K562 (cell line): Measurements from ENCODE around the gene SLC40A1. TPM values are rescaled to one million over a fixed set of nuclear protein-coding genes. Genes with fewer than 3 reads are reported as not detected.
A peak's percentile ranks its signal among the peaks of the same experiment; 100 is the strongest.

Experiments
- ATAC-seq: fragments of 200-7000 bp; cut with Tn5 transposase; 3 replicates; pipeline ENCODE4 v1.9.1; 2020; ENCODE audit warnings: moderate library complexity
- BruUV-seq: library from RNA; stranded (reverse); fragments of 400-500 nt; replicated peaks from 2 replicates; lab custom pipeline; 2021; lab: Mats Ljungman, UMichigan
- CTCF ChIA-PET: fragments of 300-600 bp; formaldehyde crosslinking; extraction: SDS; loops from one replicate; lab custom pipeline; 2021; ENCODE audit warnings: low intra/inter-chr PET ratio; lab: Yijun Ruan, JAX
- POLR2A ChIA-PET: fragments of 300-600, 350-650 bp; sonication (Branson Sonifier 250); formaldehyde crosslinking; extraction: SDS; loops from one replicate; lab custom pipeline; 2021; ENCODE audit warnings: antibody characterized with exemption, inconsistent platforms; lab: Yijun Ruan, JAX
- DNase-seq, 4 experiments: peaks; one replicate each; pipeline versions ENCODE4 v3.0.0 to v3.0.0-alpha.2; 2011 to 2018; ENCODE audit warnings: low spot score in 3 of 4, mixed read lengths in 3 of 4; ENCODE audit errors: extremely low read depth in 1 of 4
- FAIRE-seq: peaks from 2 replicates; lab custom pipeline; 2011; peaks lifted over from hg19 to GRCh38; lab: Jason Lieb, UNC
- H2AFZ ChIP-seq: 2 replicates; pipeline ENCODE4 v1.6.0; 2011; ENCODE audit warnings: low read depth, low read length, control low read depth, inconsistent platforms
- H3K27ac ChIP-seq: fragments of 200-600 bp; 3 replicates; pipeline ENCODE4 v1.8.0; 2011; ENCODE audit warnings: low read depth, mild to moderate bottlenecking, control low read depth, inconsistent platforms, low read length, moderate library complexity, mixed read lengths; ENCODE audit errors: extremely low read depth
- H3K27me3 ChIP-seq, 2 experiments: fragments of 300-600 bp in 1 of 2; 2 replicates in 1 of 2; 3 replicates in 1 of 2; pipeline versions ENCODE4 v1.6.0 to v1.8.0; 2011; ENCODE audit warnings: inconsistent platforms in 2 of 2, low read length in 2 of 2, mild to moderate bottlenecking in 1 of 2, mixed read lengths in 1 of 2, moderate library complexity in 1 of 2; ENCODE audit not compliant: control insufficient read depth in 2 of 2, insufficient read depth in 2 of 2
- H3K36me3 ChIP-seq: fragments of 300-600 bp; 3 replicates; pipeline ENCODE4 v1.8.0; 2011; ENCODE audit warnings: mild to moderate bottlenecking, low read length, inconsistent platforms; ENCODE audit not compliant: control insufficient read depth, insufficient read depth
- H3K4me1 ChIP-seq, 2 experiments: fragments of 200-600 bp in 1 of 2; replicated peaks in 1 of 2; 2 replicates in 1 of 2; 3 replicates in 1 of 2; pipeline versions ENCODE4 v1.5.1 to v1.8.0; 2011; ENCODE audit warnings: inconsistent platforms in 2 of 2, low read length in 2 of 2, mild to moderate bottlenecking in 1 of 2, mixed read lengths in 1 of 2, moderate library complexity in 1 of 2; ENCODE audit not compliant: control insufficient read depth in 2 of 2, insufficient read depth in 2 of 2
- H3K4me2 ChIP-seq: 2 replicates; pipeline ENCODE4 v1.6.1; 2011; ENCODE audit warnings: low read length, control low read depth, inconsistent platforms, mixed read lengths; ENCODE audit not compliant: insufficient read depth
- H3K4me3 ChIP-seq: fragments of 200-600 bp; sonication (generic), shearing (Covaris generic); 2 replicates; pipeline ENCODE4 v1.5.1; 2016; ENCODE audit warnings: control low read depth, inconsistent platforms
- H3K79me2 ChIP-seq: fragments of 200-600 bp; 3 replicates; pipeline ENCODE4 v1.8.0; 2011; ENCODE audit warnings: low read length, inconsistent platforms; ENCODE audit not compliant: control insufficient read depth, insufficient read depth
- H3K9ac ChIP-seq, 2 experiments: 2 replicates each; pipeline versions ENCODE4 v1.6.0 to v1.6.1; 2011; ENCODE audit warnings: low read depth in 2 of 2, low read length in 2 of 2, control low read depth in 1 of 2, inconsistent platforms in 1 of 2, mild to moderate bottlenecking in 1 of 2, mixed read lengths in 1 of 2; ENCODE audit not compliant: insufficient read depth in 1 of 2
- H3K9me1 ChIP-seq: one replicate; pipeline ENCODE4 v1.6.0; 2011; ENCODE audit warnings: inconsistent platforms, mild to moderate bottlenecking, low read length, moderate library complexity; ENCODE audit not compliant: control insufficient read depth, insufficient read depth
- H3K9me3 ChIP-seq: replicated peaks from 2 replicates; pipeline ENCODE4 v1.5.1; 2011; ENCODE audit warnings: low read depth, low read length, inconsistent platforms; ENCODE audit not compliant: control insufficient read depth, insufficient read depth
- H4K20me1 ChIP-seq: replicated peaks from 2 replicates; pipeline ENCODE4 v1.6.1; 2011; ENCODE audit warnings: low read length, inconsistent platforms, mixed read lengths; ENCODE audit not compliant: control insufficient read depth, insufficient read depth
- C11orf30 ChIP-seq: fragments of 450-650 bp; IDR thresholded peaks from 2 replicates; pipeline ENCODE4 v1.6.1; 2016; ENCODE audit warnings: low read depth, mild to moderate bottlenecking
- FOXJ2 ChIP-seq: fragments of 200-800 bp; sonication (Bioruptor generic); IDR thresholded peaks from 2 replicates; pipeline ENCODE4 v1.6.1; 2016; ENCODE audit warnings: missing genetic modification characterization, missing compliant biosample characterization
- GABPA ChIP-seq: fragments of 200-800 bp; sonication (Bioruptor generic); conservative IDR thresholded peaks from 2 replicates; pipeline ENCODE4 v1.6.1; 2016; ENCODE audit warnings: low read depth, missing genetic modification characterization, missing compliant biosample characterization
- GTF2E2 ChIP-seq: fragments of 200-800 bp; sonication (Bioruptor generic); IDR thresholded peaks from 2 replicates; pipeline ENCODE4 v1.6.1; 2016; ENCODE audit warnings: missing genetic modification characterization, missing compliant biosample characterization
- MAFG ChIP-seq: fragments of 450-650 bp; conservative IDR thresholded peaks from 2 replicates; pipeline ENCODE4 v1.6.1; 2016; ENCODE audit warnings: missing genetic modification characterization, missing compliant biosample characterization
- POLR3G ChIP-seq: IDR thresholded peaks from 2 replicates; pipeline ENCODE4 v1.6.1; 2011; ENCODE audit not compliant: insufficient read length, insufficient replicate concordance; ENCODE audit errors: extremely low read depth
- ZNF316 ChIP-seq: fragments of 450-650 bp; IDR thresholded peaks from 2 replicates; pipeline ENCODE4 v1.6.1; 2016
- ZNF561 ChIP-seq: fragments of 450-650 bp; formaldehyde crosslinking; conservative IDR thresholded peaks from 2 replicates; pipeline ENCODE4 v1.4.0; 2020; ENCODE audit warnings: mild to moderate bottlenecking, moderate library complexity
- WGBS: fragments of 100-300 bp; shearing (Covaris generic); methylation state at CpG from one replicate; pipeline ENCODE4 v1.1.6; 2016; ENCODE audit warnings: low coverage, mixed read lengths; ENCODE audit not compliant: insufficient coverage; ENCODE audit errors: missing lambda C conversion rate; 5-methylcytosine and 5-hydroxymethylcytosine counted together
- in situ Hi-C: fragments of 300-500 bp; cut with MboI; formaldehyde crosslinking; loops from 4 replicates; pipeline ENCODE4 v1.15.0; 2018; ENCODE audit warnings: inconsistent platforms, mixed read lengths
- intact Hi-C: fragments of 100-400 bp; cut with micrococcal nuclease; formaldehyde crosslinking; loops from 2 replicates; pipeline ENCODE4 v1.14.2; 2022
- polyA plus RNA-seq, 8 experiments: library from polyadenylated mRNA; depleted of rRNA in 4 of 8; stranded (reverse) in 5 of 8; unstranded in 3 of 8; fragments of >200 nt; fragmentation: Nextera tagmentation in 2 of 8; fragmentation: Illumina TruSeq in 1 of 8; extraction: Ambion mirVana in 2 of 8; extraction: Trizol in 1 of 8; gene quantifications; 2 replicates each; pipeline versions ENCODE4 v1.2.1 to v1.2.3, GENCODE V29; 2011 to 2014; ENCODE audit warnings: inconsistent platforms in 1 of 8, missing spikeins in 1 of 8
- total RNA-seq, 7 experiments: library from RNA; depleted of rRNA in 6 of 7; stranded (reverse); fragments of >200 nt in 6 of 7; fragmentation: Illumina TruSeq in 2 of 7; extraction: Trizol in 2 of 7; gene quantifications; 2 replicates each; pipeline versions ENCODE4 v1.2.1 to v1.2.3, GENCODE V29; 2011 to 2021; ENCODE audit warnings: low replicate concordance in 1 of 7
- TF ChIP-seq, protein P1 (sequence below): sonication (generic); formaldehyde crosslinking; IDR thresholded peaks from 2 replicates; pipeline ENCODE4 v1.5.0; 2020; ENCODE audit warnings: missing genetic modification reagents
- TF ChIP-seq, protein P2 (sequence below), 2 experiments: fragments of 450-650 bp in 1 of 2; sonication (generic) in 1 of 2; formaldehyde crosslinking in 1 of 2; IDR thresholded peaks in 1 of 2; conservative IDR thresholded peaks in 1 of 2; 2 replicates each; pipeline versions ENCODE4 v1.6.1 to v1.8.1; 2016 to 2023; ENCODE audit warnings: mild to moderate bottlenecking in 2 of 2, moderate library complexity in 2 of 2, inconsistent platforms in 1 of 2, missing genetic modification reagents in 1 of 2

The SLC40A1 gene
- total and polyA plus RNA-seq, 9 of the 15 experiments (the other 6 are each of a cell fraction or from before 2014, with no cell fraction given), result 42.2 to 95.9 (median 54.9) TPM

DNA sequence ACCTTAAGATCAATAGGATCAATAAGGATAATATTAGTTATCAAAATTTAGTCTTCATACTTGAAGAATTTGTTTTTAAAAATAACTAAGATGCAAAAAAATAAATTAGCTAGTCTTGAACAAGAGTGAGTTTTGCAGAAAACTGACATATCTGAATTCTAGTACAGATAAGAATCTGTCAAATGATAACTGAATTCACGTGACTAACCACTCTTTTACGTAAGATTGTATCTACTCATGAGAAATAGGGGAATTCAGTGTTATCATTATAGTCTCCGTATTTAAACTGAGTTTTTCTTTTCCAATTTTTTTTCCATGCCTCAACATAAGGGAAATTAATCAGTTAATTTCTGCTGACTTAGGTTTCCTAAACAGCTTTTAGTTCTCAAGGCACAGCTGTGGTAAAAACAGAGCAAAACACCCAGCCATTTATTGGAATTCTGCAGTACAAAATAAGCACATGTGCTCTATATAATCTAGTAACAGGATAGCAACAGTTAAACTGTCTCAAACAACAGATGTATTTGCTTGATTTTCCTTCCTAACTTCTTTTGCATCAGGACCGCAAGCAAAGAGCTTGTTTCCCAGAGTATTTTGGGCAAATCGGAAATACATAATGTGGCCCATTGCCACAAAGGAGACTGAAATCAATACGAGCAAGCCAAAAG, 19.1 kb downstream of the SLC40A1 start:
- FAIRE-seq, result no peak
- Histone ChIP-seq H3K36me3 (peaks cover 55% of the 10 kb centered on the region), H3K4me1 (no peaks in the 10 kb centered on the region), H3K9ac (no peak overlapping the region), H3K27me3 (no peaks in the 10 kb centered on the region), H3K4me2 (no peak overlapping the region), H3K9me3 (no peaks in the 10 kb centered on the region), H3K79me2 (peaks cover 22% of the 10 kb centered on the region), H3K27ac (no peak overlapping the region), H4K20me1 (0 out of 2 replicates have a peak, but pooled peaks cover 5% of the 10 kb centered on the region), H3K4me3 (no peak overlapping the region), H2AFZ (no peak overlapping the region), H3K9me1 (no peaks in the 10 kb centered on the region)
- 71% methylated on average over 6 of the region's 6 CpGs for WGBS
- POLR2A ChIA-PET, result no interaction called here
- intact Hi-C loops, result no loop called here
- in situ Hi-C loops, result no loop called here
- ATAC-seq, result no peak
- TF ChIP-seq ZNF316 (peak; percentile 54), POLR3G (no peak), MAFG (tag) (peak; percentile 30; the same call in 1 of the 2 replicates), FOXJ2 (0 out of 2 replicates have a peak, but pooled peaks have one; percentile 13), C11orf30 (peak; percentile 32; the same call in 1 of the 2 replicates), GTF2E2 (tag) (no peak)
- BruUV-seq, result TSS peak; percentile 13
- CTCF ChIA-PET, result no interaction called here
- DNase-seq, result no peak

DNA sequence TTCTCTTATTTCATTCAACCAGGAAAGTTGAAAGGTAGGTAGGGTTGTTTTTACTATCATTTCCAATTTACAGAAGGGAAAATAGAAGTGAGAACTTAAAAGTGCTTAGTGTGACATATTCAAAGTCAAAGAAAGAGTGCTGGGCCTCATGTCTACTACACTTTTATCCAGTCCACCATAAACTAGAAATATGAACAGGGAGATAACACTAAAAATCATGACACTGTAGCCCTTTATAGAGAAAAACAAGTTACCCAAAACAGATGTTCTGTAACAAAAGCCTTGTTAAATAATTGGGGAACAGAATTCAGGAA, 20.4 kb downstream of the SLC40A1 start:
- peaks cover 17% of the 10 kb centered on the region for H3K79me2 ChIP-seq
- no peak overlapping the region for H3K9ac ChIP-seq
- intact Hi-C loops, result no loop called here
- H2AFZ ChIP-seq, result no peak overlapping the region
- POLR2A ChIA-PET, result interaction anchor here (0.7 kb wide), 1 partner anchor 10 kb away, joined by 3 read pairs; no protein-coding TSS in a partner anchor
- no peaks in the 10 kb centered on the region for H3K9me3 ChIP-seq
- no peak overlapping the region for H3K27ac ChIP-seq
- no TSS peak for BruUV-seq
- no peak overlapping the region for H3K4me3 ChIP-seq
- TF ChIP-seq GABPA (tag) (no peak), ZNF561 (CRISPR knock-in tag) (no peak), ZNF316 (peak; percentile 60), MAFG (tag) (0 out of 2 replicates have a peak, but pooled peaks have one; percentile 5), FOXJ2 (no peak), C11orf30 (peak; percentile 33)
- TF ChIP-seq, protein P1, sequence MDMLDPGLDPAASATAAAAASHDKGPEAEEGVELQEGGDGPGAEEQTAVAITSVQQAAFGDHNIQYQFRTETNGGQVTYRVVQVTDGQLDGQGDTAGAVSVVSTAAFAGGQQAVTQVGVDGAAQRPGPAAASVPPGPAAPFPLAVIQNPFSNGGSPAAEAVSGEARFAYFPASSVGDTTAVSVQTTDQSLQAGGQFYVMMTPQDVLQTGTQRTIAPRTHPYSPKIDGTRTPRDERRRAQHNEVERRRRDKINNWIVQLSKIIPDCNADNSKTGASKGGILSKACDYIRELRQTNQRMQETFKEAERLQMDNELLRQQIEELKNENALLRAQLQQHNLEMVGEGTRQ (CRISPR knock-in tag), result no peak
- TF ChIP-seq, protein P2, sequence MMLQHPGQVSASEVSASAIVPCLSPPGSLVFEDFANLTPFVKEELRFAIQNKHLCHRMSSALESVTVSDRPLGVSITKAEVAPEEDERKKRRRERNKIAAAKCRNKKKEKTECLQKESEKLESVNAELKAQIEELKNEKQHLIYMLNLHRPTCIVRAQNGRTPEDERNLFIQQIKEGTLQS (IDR thresholded peaks at IDR 0.05), result no peak
- TF ChIP-seq, protein P2 (CRISPR knock-in tag; conservative IDR thresholded peaks at IDR 0.05), result no peak
- ATAC-seq (no peak), FAIRE-seq (no peak), DNase-seq (no peak)
- no peak overlapping the region for H3K4me2 ChIP-seq
- in situ Hi-C loops, result no loop called here
- CTCF ChIA-PET, result no interaction called here
- H3K27me3 ChIP-seq, result no peaks in the 10 kb centered on the region
- no peaks in the 10 kb centered on the region for H3K9me1 ChIP-seq
- H4K20me1 ChIP-seq, result 0 out of 2 replicates have a peak, but pooled peaks cover 5% of the 10 kb centered on the region
- H3K4me1 ChIP-seq, result no peaks in the 10 kb centered on the region
- peaks cover 42% of the 10 kb centered on the region for H3K36me3 ChIP-seq
